WTC11 (cell line): Measurements from ENCODE around the gene SAMSN1. TPM values are rescaled to one million over a fixed set of nuclear protein-coding genes. Genes with fewer than 3 reads are reported as not detected.

Experiments
- ATAC-seq: fragments of 200-7000 bp; cut with Tn5 transposase; 2 replicates; pipeline ENCODE4 v1.10.0; 2021; ENCODE audit warnings: mild to moderate bottlenecking, moderate library complexity
- CTCF ChIA-PET: fragments of 300-600 bp; sonication (Branson Sonifier 250); formaldehyde crosslinking; loops from one replicate; lab custom pipeline; 2021; ENCODE audit warnings: antibody characterized with exemption; lab: Charles Lee
- POLR2A ChIA-PET: fragments of 350-600 bp; sonication (Branson Sonifier 250); formaldehyde crosslinking; loops from one replicate; lab custom pipeline; 2021; ENCODE audit warnings: antibody characterized with exemption; lab: Charles Lee
- DNase-seq: peaks from one replicate; pipeline ENCODE4 v3.0.0; 2021; ENCODE audit warnings: low spot score
- H3K27ac Mint-ChIP-seq: 2 replicates; pipeline ENCODE4 v1.8.0; 2021; ENCODE audit warnings: mixed read lengths
- H3K27me3 Mint-ChIP-seq: 2 replicates; pipeline ENCODE4 v1.8.0; 2021; ENCODE audit warnings: low read depth, mild to moderate bottlenecking, moderate library complexity, mixed read lengths
- H3K36me3 Mint-ChIP-seq: 2 replicates; pipeline ENCODE4 v1.8.0; 2021; ENCODE audit warnings: mixed read lengths
- H3K4me1 Mint-ChIP-seq: 2 replicates; pipeline ENCODE4 v1.8.0; 2022; ENCODE audit warnings: mixed read lengths
- H3K4me3 Mint-ChIP-seq: 2 replicates; pipeline ENCODE4 v1.8.0; 2021; ENCODE audit warnings: mild to moderate bottlenecking, moderate library complexity, mixed read lengths
- H3K9me3 Mint-ChIP-seq: 2 replicates; pipeline ENCODE4 v1.8.0; 2021; ENCODE audit warnings: mixed read lengths
- ATF1 ChIP-seq: sonication (generic); formaldehyde crosslinking; IDR thresholded peaks from 2 replicates; pipeline ENCODE4 v1.8.1; 2023; ENCODE audit warnings: mild to moderate bottlenecking, moderate library complexity, missing genetic modification reagents
- GTF2I ChIP-seq: fragments of 250-450 bp; sonication (Bioruptor Pico); conservative IDR thresholded peaks from 2 replicates; pipeline ENCODE4 v1.4.0; 2021; ENCODE audit warnings: mild to moderate bottlenecking
- IRF2 ChIP-seq: sonication (generic); formaldehyde crosslinking; IDR thresholded peaks from 2 replicates; pipeline ENCODE4 v1.8.0; 2022; ENCODE audit warnings: low read depth, missing genetic modification reagents, borderline replicate concordance
- MYBL2 ChIP-seq: sonication (generic); formaldehyde crosslinking; IDR thresholded peaks from 2 replicates; pipeline ENCODE4 v1.8.1; 2023; ENCODE audit warnings: mild to moderate bottlenecking, moderate library complexity, missing genetic modification reagents
- NFATC4 ChIP-seq: fragments of 250-450 bp; sonication (Bioruptor Pico); IDR thresholded peaks from 2 replicates; pipeline ENCODE4 v1.9.0; 2021; ENCODE audit warnings: mild to moderate bottlenecking
- NFYB ChIP-seq: sonication (generic); formaldehyde crosslinking; conservative IDR thresholded peaks from 2 replicates; pipeline ENCODE4 v1.8.0; 2022; ENCODE audit warnings: low read depth, missing genetic modification reagents
- NR2C2 ChIP-seq: sonication (generic); formaldehyde crosslinking; IDR thresholded peaks from 2 replicates; pipeline ENCODE4 v1.8.0; 2022; ENCODE audit warnings: mild to moderate bottlenecking, missing genetic modification reagents
- NR3C1 ChIP-seq: sonication (generic); formaldehyde crosslinking; conservative IDR thresholded peaks from 2 replicates; pipeline ENCODE4 v1.8.1; 2023; ENCODE audit warnings: low read depth, mild to moderate bottlenecking, missing genetic modification reagents
- OVOL2 ChIP-seq: fragments of 250-450 bp; sonication (Bioruptor Pico); IDR thresholded peaks from 2 replicates; pipeline ENCODE4 v1.9.0; 2021; ENCODE audit warnings: mild to moderate bottlenecking, borderline replicate concordance
- SMAD3 ChIP-seq: sonication (generic); formaldehyde crosslinking; IDR thresholded peaks from 2 replicates; pipeline ENCODE4 v1.8.0; 2022; ENCODE audit warnings: missing genetic modification reagents, mild to moderate bottlenecking, borderline replicate concordance
- SMAD4 ChIP-seq: sonication (generic); formaldehyde crosslinking; IDR thresholded peaks from 2 replicates; pipeline ENCODE4 v1.8.0; 2022; ENCODE audit warnings: mild to moderate bottlenecking, missing genetic modification reagents
- ZNF121 ChIP-seq: sonication (generic); formaldehyde crosslinking; IDR thresholded peaks from 2 replicates; pipeline ENCODE4 v1.8.0; 2023; ENCODE audit warnings: missing genetic modification reagents
- ZNF138 ChIP-seq: sonication (generic); formaldehyde crosslinking; conservative IDR thresholded peaks from 2 replicates; pipeline ENCODE4 v1.8.1; 2022; ENCODE audit warnings: mild to moderate bottlenecking, moderate library complexity, missing genetic modification reagents
- total RNA-seq: library from RNA; stranded (reverse); gene quantifications from 3 replicates; pipeline ENCODE4 v1.2.3, GENCODE V29; 2021
- TF ChIP-seq, protein P1 (sequence below): sonication (generic); formaldehyde crosslinking; IDR thresholded peaks from 2 replicates; pipeline ENCODE4 v1.8.0; 2023; ENCODE audit warnings: mild to moderate bottlenecking, missing genetic modification reagents
- TF ChIP-seq, protein P2 (sequence below): sonication (generic); formaldehyde crosslinking; IDR thresholded peaks from 2 replicates; pipeline ENCODE4 v1.8.1; 2023; ENCODE audit warnings: mild to moderate bottlenecking, moderate library complexity, missing genetic modification reagents
- TF ChIP-seq, protein P3 (sequence below): sonication (generic); formaldehyde crosslinking; IDR thresholded peaks from 2 replicates; pipeline ENCODE4 v1.8.1; 2022; ENCODE audit warnings: mild to moderate bottlenecking, missing genetic modification reagents, moderate library complexity, borderline replicate concordance
- TF ChIP-seq, protein P4 (sequence below): sonication (generic); formaldehyde crosslinking; IDR thresholded peaks from 2 replicates; pipeline ENCODE4 v1.8.0; 2022; ENCODE audit warnings: missing genetic modification reagents
- TF ChIP-seq, protein P5 (sequence below): fragments of 250-450 bp; sonication (Bioruptor Pico); IDR thresholded peaks from 2 replicates; pipeline ENCODE4 v1.8.0; 2021; ENCODE audit warnings: mild to moderate bottlenecking

SAMSN1 gene
- total RNA-seq, 1 experiment from 2014 or later: 1.2 TPM

DNA sequence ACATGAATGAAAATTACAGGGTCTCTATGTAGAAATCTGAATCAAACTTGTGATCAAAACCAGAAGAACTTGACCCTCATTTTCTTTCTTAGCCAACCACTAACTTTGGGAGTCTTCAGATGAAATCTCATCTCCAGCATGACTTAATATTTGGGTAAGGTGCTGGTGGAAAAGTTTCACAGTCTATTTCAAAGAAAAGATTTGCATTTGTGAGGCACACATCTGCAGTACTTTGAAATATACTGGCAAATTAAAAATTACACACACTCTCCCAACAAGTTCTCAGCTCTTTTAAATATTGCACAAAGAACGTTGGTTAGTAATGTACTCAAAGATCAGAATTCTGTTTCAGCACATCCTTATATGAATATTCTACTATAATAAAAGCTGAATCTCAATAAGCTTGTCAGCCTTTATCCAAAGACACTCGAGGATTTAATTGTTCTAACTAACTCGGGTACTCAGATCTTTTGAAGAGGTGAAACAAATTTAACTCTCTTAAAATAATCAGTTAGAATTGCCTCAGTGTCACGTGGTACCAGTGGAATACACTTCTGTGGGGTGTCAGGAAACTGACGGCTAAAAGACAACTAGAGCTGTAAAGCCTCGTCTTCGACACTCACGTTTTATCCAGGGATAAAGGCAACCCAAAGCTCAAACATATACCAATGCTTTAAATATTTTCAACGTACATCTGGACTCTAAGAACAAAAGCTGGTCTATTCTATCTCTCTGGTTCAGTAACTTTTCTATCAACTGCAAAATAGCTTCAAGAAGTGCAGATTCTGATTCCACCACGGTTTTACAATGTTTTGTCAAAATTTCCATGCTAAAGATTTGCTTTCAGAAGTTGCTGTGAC, 19.0 kb downstream of the SAMSN1 start:
- no peaks in the 10 kb centered on the region for H3K9me3 Mint-ChIP-seq
- no peak for ATAC-seq
- CTCF ChIA-PET: interaction anchor here (0.7 kb wide), 1 partner anchor 414 kb away, joined by 4 read pairs; no protein-coding TSS in a partner anchor

DNA sequence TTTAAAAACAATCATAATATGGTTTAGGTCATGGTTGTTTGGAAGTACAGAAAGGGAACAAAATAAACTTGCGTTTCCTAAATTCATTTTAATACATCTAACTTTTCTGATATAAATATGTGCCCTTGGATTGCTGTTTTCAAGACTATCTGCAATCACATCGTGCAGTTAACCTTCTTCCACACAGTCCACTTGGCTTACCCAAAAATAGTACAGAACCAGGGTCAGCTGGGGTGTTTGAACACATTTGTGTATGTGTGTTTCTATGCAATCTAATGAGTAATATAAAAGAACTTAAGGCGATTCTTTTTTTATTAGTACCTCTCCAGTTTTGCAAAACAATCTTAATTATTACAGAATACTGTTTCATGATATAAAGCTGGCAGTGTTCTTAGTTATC, 19.9 kb downstream of the SAMSN1 start:
- Mint-ChIP-seq H3K27me3 (no peaks in the 10 kb centered on the region), H3K9me3 (no peaks in the 10 kb centered on the region), H3K4me3 (no peak overlapping the region), H3K36me3 (no peaks in the 10 kb centered on the region), H3K27ac (no peak overlapping the region), H3K4me1 (peaks cover 8% of the 10 kb centered on the region; the same call in 1 of the 2 replicates)
- CTCF ChIA-PET: no interaction called here
- ATAC-seq (no peak), DNase-seq (no peak)
- TF ChIP-seq, protein P1, sequence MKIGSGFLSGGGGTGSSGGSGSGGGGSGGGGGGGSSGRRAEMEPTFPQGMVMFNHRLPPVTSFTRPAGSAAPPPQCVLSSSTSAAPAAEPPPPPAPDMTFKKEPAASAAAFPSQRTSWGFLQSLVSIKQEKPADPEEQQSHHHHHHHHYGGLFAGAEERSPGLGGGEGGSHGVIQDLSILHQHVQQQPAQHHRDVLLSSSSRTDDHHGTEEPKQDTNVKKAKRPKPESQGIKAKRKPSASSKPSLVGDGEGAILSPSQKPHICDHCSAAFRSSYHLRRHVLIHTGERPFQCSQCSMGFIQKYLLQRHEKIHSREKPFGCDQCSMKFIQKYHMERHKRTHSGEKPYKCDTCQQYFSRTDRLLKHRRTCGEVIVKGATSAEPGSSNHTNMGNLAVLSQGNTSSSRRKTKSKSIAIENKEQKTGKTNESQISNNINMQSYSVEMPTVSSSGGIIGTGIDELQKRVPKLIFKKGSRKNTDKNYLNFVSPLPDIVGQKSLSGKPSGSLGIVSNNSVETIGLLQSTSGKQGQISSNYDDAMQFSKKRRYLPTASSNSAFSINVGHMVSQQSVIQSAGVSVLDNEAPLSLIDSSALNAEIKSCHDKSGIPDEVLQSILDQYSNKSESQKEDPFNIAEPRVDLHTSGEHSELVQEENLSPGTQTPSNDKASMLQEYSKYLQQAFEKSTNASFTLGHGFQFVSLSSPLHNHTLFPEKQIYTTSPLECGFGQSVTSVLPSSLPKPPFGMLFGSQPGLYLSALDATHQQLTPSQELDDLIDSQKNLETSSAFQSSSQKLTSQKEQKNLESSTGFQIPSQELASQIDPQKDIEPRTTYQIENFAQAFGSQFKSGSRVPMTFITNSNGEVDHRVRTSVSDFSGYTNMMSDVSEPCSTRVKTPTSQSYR (CRISPR knock-in tag): no peak
- TF ChIP-seq NFATC4 (no peak), SMAD4 (CRISPR knock-in tag) (no peak), NR3C1 (CRISPR knock-in tag) (no peak), NR2C2 (CRISPR knock-in tag) (no peak), IRF2 (CRISPR knock-in tag) (no peak), GTF2I (CRISPR knock-in tag) (no peak), ZNF138 (CRISPR knock-in tag) (no peak), NFYB (CRISPR knock-in tag) (no peak), ZNF121 (CRISPR knock-in tag) (no peak)
- TF ChIP-seq, protein P2, sequence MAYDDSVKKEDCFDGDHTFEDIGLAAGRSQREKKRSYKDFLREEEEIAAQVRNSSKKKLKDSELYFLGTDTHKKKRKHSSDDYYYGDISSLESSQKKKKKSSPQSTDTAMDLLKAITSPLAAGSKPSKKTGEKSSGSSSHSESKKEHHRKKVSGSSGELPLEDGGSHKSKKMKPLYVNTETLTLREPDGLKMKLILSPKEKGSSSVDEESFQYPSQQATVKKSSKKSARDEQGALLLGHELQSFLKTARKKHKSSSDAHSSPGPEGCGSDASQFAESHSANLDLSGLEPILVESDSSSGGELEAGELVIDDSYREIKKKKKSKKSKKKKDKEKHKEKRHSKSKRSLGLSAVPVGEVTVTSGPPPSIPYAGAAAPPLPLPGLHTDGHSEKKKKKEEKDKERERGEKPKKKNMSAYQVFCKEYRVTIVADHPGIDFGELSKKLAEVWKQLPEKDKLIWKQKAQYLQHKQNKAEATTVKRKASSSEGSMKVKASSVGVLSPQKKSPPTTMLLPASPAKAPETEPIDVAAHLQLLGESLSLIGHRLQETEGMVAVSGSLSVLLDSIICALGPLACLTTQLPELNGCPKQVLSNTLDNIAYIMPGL (CRISPR knock-in tag): no peak
- TF ChIP-seq, protein P3, sequence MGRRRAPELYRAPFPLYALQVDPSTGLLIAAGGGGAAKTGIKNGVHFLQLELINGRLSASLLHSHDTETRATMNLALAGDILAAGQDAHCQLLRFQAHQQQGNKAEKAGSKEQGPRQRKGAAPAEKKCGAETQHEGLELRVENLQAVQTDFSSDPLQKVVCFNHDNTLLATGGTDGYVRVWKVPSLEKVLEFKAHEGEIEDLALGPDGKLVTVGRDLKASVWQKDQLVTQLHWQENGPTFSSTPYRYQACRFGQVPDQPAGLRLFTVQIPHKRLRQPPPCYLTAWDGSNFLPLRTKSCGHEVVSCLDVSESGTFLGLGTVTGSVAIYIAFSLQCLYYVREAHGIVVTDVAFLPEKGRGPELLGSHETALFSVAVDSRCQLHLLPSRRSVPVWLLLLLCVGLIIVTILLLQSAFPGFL (CRISPR knock-in tag): no peak
- POLR2A ChIA-PET: no interaction called here

More for the DNA sequence above, 19.0 kb downstream of the SAMSN1 start:
- no peak for DNase-seq
- POLR2A ChIA-PET: no interaction called here
- no peak overlapping the region for H3K27ac Mint-ChIP-seq
- TF ChIP-seq ATF1 (CRISPR knock-in tag): no peak
- no peak for TF ChIP-seq MYBL2
- TF ChIP-seq SMAD3: no peak
- no peaks in the 10 kb centered on the region for H3K36me3 Mint-ChIP-seq
- H3K4me1 Mint-ChIP-seq: 0 out of 2 replicates have a peak, but pooled peaks cover 2% of the 10 kb centered on the region
- H3K27me3 Mint-ChIP-seq: no peaks in the 10 kb centered on the region
- no peak overlapping the region for H3K4me3 Mint-ChIP-seq

DNA sequence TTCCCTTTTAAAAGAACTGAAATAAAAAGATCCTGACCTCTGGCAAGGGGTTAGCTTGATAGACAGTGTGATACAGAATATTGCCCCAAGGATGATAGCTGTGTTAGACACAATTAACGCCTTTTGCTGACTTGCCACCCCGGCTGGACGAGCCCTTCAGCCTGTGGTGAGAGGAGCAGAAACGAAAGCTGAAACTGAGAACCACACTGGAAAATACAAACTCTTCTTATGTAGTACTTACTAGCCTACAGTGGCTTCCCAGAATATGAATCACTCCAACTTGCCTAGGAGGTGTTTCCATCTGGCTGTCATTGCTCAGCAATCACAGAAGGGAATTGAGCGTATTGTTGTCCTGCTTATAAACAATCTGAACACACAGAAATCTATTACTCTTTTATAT, 22.9 kb downstream of the SAMSN1 start:
- ChIA-PET CTCF (no interaction called here), POLR2A (no interaction called here)
- no peak overlapping the region for H3K27ac Mint-ChIP-seq
- H3K27me3 Mint-ChIP-seq: no peaks in the 10 kb centered on the region
- TF ChIP-seq, protein P4, sequence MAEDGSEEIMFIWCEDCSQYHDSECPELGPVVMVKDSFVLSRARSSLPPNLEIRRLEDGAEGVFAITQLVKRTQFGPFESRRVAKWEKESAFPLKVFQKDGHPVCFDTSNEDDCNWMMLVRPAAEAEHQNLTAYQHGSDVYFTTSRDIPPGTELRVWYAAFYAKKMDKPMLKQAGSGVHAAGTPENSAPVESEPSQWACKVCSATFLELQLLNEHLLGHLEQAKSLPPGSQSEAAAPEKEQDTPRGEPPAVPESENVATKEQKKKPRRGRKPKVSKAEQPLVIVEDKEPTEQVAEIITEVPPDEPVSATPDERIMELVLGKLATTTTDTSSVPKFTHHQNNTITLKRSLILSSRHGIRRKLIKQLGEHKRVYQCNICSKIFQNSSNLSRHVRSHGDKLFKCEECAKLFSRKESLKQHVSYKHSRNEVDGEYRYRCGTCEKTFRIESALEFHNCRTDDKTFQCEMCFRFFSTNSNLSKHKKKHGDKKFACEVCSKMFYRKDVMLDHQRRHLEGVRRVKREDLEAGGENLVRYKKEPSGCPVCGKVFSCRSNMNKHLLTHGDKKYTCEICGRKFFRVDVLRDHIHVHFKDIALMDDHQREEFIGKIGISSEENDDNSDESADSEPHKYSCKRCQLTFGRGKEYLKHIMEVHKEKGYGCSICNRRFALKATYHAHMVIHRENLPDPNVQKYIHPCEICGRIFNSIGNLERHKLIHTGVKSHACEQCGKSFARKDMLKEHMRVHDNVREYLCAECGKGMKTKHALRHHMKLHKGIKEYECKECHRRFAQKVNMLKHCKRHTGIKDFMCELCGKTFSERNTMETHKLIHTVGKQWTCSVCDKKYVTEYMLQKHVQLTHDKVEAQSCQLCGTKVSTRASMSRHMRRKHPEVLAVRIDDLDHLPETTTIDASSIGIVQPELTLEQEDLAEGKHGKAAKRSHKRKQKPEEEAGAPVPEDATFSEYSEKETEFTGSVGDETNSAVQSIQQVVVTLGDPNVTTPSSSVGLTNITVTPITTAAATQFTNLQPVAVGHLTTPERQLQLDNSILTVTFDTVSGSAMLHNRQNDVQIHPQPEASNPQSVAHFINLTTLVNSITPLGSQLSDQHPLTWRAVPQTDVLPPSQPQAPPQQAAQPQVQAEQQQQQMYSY (CRISPR knock-in tag): no peak
- TF ChIP-seq OVOL2 (CRISPR knock-in tag): no peak
- TF ChIP-seq, protein P5, sequence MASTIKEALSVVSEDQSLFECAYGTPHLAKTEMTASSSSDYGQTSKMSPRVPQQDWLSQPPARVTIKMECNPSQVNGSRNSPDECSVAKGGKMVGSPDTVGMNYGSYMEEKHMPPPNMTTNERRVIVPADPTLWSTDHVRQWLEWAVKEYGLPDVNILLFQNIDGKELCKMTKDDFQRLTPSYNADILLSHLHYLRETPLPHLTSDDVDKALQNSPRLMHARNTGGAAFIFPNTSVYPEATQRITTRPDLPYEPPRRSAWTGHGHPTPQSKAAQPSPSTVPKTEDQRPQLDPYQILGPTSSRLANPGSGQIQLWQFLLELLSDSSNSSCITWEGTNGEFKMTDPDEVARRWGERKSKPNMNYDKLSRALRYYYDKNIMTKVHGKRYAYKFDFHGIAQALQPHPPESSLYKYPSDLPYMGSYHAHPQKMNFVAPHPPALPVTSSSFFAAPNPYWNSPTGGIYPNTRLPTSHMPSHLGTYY: no peak
- no peak for DNase-seq
- no peak for ATAC-seq
- H3K9me3 Mint-ChIP-seq: no peaks in the 10 kb centered on the region
- peaks cover 13% of the 10 kb centered on the region for H3K4me1 Mint-ChIP-seq
- no peaks in the 10 kb centered on the region for H3K36me3 Mint-ChIP-seq
- H3K4me3 Mint-ChIP-seq: no peak overlapping the region
